ENCODE results near the gene NAALADL2. TPM values are rescaled to one million over a fixed set of nuclear protein-coding genes. Genes with fewer than 3 reads are reported as not detected.

Gene NAALADL2
- total and polyA plus RNA-seq, 2 donors from 2014 or later, result 2.0 to 20.2 TPM

DNA sequence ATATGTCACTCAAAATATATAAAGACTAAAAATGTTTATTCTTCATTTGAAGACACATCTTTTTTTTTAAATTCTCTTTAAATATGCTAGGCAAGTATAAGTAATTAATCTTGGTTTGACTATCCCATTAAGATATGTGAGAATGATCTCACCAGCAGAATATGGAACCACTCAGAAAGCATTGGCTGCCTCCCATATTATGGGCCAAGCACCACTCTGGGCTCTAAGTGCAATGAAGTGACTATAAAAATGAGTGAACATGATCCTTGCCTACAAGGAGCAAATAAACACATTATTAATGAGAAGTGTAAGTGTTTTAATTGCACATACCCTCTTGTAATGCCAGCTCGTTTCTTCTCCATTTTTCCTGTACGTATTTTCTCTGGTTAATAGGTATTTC is 328.5 kb downstream of the NAALADL2 start:
- DNase-seq (no peak), FAIRE-seq (no peak)
- no peaks in the 10 kb centered on the region for H3K9me3 ChIP-seq (ENCODE audit: control insufficient read depth in 2 of 3, insufficient read depth in 1 of 3, low read length in 3 of 3)
- H3K27ac ChIP-seq (ENCODE audit: low read depth in 2 of 2, low read length in 2 of 2), result no peak overlapping the region
- intact Hi-C loops (cut with DNase I), result no loop called here
- H3K4me1 ChIP-seq (ENCODE audit: control insufficient read depth in 2 of 3, insufficient read depth in 2 of 3, low read depth in 1 of 3, low read length in 3 of 3), result no peaks in the 10 kb centered on the region
- no peaks in the 10 kb centered on the region for H3K27me3 ChIP-seq (ENCODE audit: control insufficient read depth, insufficient read depth, low read length)
- no peak overlapping the region for H3K4me3 ChIP-seq (ENCODE audit: low read length in 3 of 3)
- H3K36me3 ChIP-seq (ENCODE audit: control insufficient read depth in 2 of 3, insufficient read depth in 3 of 3, low read length in 3 of 3), result no peaks in the 10 kb centered on the region
- TF ChIP-seq, protein P1, sequence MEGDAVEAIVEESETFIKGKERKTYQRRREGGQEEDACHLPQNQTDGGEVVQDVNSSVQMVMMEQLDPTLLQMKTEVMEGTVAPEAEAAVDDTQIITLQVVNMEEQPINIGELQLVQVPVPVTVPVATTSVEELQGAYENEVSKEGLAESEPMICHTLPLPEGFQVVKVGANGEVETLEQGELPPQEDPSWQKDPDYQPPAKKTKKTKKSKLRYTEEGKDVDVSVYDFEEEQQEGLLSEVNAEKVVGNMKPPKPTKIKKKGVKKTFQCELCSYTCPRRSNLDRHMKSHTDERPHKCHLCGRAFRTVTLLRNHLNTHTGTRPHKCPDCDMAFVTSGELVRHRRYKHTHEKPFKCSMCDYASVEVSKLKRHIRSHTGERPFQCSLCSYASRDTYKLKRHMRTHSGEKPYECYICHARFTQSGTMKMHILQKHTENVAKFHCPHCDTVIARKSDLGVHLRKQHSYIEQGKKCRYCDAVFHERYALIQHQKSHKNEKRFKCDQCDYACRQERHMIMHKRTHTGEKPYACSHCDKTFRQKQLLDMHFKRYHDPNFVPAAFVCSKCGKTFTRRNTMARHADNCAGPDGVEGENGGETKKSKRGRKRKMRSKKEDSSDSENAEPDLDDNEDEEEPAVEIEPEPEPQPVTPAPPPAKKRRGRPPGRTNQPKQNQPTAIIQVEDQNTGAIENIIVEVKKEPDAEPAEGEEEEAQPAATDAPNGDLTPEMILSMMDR (IDR thresholded peaks at IDR 0.05; ENCODE audit: borderline replicate concordance, extremely low read depth, insufficient read depth), result no peak
- no peak overlapping the region for H3K9ac ChIP-seq (ENCODE audit: low read length in 3 of 3)

DNA sequence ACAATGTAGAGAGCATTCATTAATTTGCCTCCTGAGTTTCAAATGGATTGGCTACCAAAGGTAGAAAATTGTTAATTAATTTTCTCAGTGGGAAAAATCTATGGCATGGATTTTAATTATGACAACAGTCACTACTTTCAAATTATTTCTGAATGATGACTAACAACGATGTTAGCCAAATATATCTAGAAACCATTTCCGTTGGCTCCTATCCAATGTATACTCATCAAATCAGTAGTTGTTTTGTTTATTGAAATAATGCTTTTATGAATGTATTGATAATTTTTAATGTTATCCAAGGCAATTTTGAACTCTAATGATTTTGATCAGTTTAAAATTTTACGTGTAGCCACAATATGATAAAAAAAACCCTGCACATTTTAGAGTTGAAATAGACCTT is 333.4 kb downstream of the NAALADL2 start:
- TF ChIP-seq, protein P1 (IDR thresholded peaks at IDR 0.05; ENCODE audit: borderline replicate concordance, extremely low read depth, insufficient read depth), result no peak
- no peaks in the 10 kb centered on the region for H3K9me3 ChIP-seq (ENCODE audit: control insufficient read depth in 2 of 3, insufficient read depth in 1 of 3, low read length in 3 of 3)
- H3K27ac ChIP-seq (ENCODE audit: low read depth in 2 of 2, low read length in 2 of 2), result no peak overlapping the region
- DNase-seq (no peak), FAIRE-seq (no peak)
- H3K27me3 ChIP-seq (ENCODE audit: control insufficient read depth, insufficient read depth, low read length), result no peaks in the 10 kb centered on the region
- H3K4me3 ChIP-seq (ENCODE audit: low read length in 3 of 3), result no peak overlapping the region
- no peaks in the 10 kb centered on the region for H3K4me1 ChIP-seq (ENCODE audit: control insufficient read depth in 2 of 3, insufficient read depth in 2 of 3, low read depth in 1 of 3, low read length in 3 of 3)
- H3K9ac ChIP-seq (ENCODE audit: low read length in 3 of 3), result no peak overlapping the region
- intact Hi-C loops (cut with DNase I), result no loop called here
- H3K36me3 ChIP-seq (ENCODE audit: control insufficient read depth in 2 of 3, insufficient read depth in 3 of 3, low read length in 3 of 3), result no peaks in the 10 kb centered on the region

DNA sequence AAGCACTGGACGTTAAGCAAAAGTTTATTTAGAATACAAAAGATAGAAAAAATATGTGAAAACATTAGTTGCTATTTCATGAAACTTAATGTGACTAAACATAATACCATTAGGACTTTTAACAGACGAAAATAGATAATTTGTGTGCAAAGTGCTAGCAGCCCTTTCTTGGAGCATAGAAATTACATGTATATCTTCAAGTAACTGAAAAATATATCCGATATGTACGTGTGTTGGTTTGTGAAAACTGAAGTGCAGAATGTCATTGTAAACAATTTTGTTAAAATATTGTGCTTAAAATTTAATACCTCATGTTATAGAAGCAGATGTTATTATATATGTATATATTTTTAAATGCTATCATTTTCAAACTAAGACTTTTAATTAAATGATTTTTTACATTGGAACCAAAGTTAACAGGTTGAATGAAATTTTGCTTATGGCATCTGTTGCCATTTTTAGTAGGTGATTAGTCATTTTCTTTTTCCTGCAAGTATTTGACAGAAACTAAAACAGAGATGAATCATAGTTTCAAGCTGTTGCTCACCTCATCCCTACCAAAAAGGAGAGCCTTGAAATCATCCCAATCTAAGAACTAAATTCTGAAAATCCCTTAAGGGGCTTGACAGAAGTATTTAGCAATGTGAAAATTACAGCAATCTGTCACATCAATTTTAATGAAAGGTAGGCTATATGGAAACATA is 334.8 kb downstream of the NAALADL2 start:
- Histone ChIP-seq H3K4me1 (ENCODE audit: control insufficient read depth in 2 of 3, insufficient read depth in 2 of 3, low read depth in 1 of 3, low read length in 3 of 3) (no peaks in the 10 kb centered on the region), H3K9me3 (ENCODE audit: control insufficient read depth in 2 of 3, insufficient read depth in 1 of 3, low read length in 3 of 3) (no peaks in the 10 kb centered on the region), H3K4me3 (ENCODE audit: low read length in 3 of 3) (no peak overlapping the region), H3K36me3 (ENCODE audit: control insufficient read depth in 2 of 3, insufficient read depth in 3 of 3, low read length in 3 of 3) (no peaks in the 10 kb centered on the region), H3K27me3 (ENCODE audit: control insufficient read depth, insufficient read depth, low read length) (no peaks in the 10 kb centered on the region), H3K27ac (ENCODE audit: low read depth in 2 of 2, low read length in 2 of 2) (no peak overlapping the region), H3K9ac (ENCODE audit: low read length in 3 of 3) (no peak overlapping the region)
- intact Hi-C loops (cut with DNase I), result no loop called here
- FAIRE-seq, result no peak
- DNase-seq, result no peak
- TF ChIP-seq, protein P1 (IDR thresholded peaks at IDR 0.05; ENCODE audit: borderline replicate concordance, extremely low read depth, insufficient read depth), result no peak

All from kidney (tissue), 14 donors.